Tibial nerve (tissue), 4 donors: ENCODE results near the gene GRXCR2.

Source experiments
- CTCF ChIP-seq, 5 experiments: fragments of 200-600 bp in 3 of 5; fragments of 450-650 bp in 2 of 5; sonication (generic) in 3 of 5; IDR thresholded peaks; one replicate each; pipeline ENCODE4 v1.5.1; 2016 to 2019; ENCODE audit warnings: antibody characterized with exemption in 5 of 5, mild to moderate bottlenecking in 3 of 5, moderate library complexity in 2 of 5
- EP300 ChIP-seq, 2 donors: sonication (generic); formaldehyde crosslinking; IDR thresholded peaks; one replicate each; pipeline ENCODE4 v1.6.1; 2017; ENCODE audit warnings: antibody characterized with exemption in 2 of 2, mild to moderate bottlenecking in 1 of 2

GRCh38 chr5:145838276-145838675 lies 34.5 kb downstream of the GRXCR2 start:
- no peak for TF ChIP-seq EP300 (IDR thresholded peaks at IDR 0.05)
- TF ChIP-seq CTCF (IDR thresholded peaks at IDR 0.05), result no peak
